LNCAP (cell line): ENCODE measurements around the gene TRMT112.

Experiments used
- TF ChIP-seq, protein P1 (sequence below): fragments of 450-650 bp; IDR thresholded peaks from 2 replicates; pipeline ENCODE4 v1.5.1; 2017; ENCODE audit warnings: mild to moderate bottlenecking

Gene TRMT112

DNA sequence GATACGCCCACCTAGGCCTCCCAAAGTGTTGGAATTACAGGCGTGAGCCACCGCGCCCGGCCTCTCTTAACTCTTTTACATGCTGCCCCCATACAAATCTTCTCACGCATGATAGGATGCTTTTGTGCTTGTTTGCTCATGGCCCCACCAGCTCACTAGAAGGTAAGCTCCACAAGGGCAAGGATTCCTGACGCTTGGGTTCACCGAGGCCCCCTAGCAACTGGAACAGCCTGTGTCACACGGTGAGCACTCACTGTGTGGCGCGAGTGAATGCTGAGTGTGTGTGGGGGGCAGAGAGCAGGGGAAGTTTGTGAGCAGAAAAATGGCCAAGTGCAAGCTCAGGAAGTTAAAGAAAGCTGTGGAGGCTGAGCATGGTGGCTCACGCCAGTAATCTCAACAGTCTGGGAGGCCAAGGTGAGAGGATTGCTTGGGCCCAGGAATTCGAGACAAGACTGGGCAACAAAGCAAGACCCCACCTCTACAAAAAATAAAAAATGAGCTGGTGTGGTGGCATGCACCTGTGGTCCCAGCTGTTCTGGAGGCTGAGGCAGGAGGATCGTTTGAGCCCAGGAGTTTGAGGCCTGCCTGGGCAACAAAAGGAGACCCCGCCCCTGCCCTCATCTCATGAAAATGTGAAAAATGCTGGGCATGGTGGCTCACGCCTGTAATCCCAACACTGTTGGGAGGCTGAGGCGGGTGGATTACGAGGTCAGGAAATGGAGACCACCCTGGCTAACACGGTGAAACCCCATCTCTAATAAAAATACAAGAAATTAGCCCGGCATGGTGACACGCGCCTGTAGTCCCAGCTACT, 35.2 kb downstream of the TRMT112 start:
- TF ChIP-seq, protein P1, sequence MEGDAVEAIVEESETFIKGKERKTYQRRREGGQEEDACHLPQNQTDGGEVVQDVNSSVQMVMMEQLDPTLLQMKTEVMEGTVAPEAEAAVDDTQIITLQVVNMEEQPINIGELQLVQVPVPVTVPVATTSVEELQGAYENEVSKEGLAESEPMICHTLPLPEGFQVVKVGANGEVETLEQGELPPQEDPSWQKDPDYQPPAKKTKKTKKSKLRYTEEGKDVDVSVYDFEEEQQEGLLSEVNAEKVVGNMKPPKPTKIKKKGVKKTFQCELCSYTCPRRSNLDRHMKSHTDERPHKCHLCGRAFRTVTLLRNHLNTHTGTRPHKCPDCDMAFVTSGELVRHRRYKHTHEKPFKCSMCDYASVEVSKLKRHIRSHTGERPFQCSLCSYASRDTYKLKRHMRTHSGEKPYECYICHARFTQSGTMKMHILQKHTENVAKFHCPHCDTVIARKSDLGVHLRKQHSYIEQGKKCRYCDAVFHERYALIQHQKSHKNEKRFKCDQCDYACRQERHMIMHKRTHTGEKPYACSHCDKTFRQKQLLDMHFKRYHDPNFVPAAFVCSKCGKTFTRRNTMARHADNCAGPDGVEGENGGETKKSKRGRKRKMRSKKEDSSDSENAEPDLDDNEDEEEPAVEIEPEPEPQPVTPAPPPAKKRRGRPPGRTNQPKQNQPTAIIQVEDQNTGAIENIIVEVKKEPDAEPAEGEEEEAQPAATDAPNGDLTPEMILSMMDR: no peak

DNA sequence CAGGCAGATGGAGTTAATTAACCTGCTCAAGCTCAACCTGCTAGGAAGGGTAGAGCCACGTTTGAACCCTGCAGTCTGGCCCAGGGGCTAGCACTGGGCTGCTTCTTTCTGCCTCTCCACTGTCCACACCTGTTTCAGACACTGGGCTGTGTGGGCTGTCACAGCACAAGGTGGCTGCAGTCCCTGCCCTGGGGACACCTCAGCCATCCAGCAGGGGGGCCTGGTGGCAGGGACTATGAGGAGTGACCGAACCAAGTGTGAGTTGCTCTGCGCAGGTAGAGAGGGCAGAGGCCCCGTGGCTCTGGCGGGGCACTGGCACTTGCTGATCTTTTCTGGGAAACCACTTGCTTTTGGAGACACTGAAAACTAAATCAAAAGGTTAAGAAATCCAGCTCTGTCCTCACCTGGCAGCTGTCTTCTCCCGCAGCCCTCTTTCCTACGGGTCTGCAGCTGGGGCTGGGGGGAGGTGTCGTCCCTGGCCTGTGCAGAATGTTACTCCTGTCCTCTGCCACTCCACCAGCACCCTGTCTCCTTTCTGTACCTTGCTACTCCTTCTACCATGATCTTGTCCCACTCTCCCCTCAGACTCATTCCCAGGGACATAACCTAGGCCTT, 38.7 kb downstream of the TRMT112 start:
- TF ChIP-seq, protein P1: no peak

DNA sequence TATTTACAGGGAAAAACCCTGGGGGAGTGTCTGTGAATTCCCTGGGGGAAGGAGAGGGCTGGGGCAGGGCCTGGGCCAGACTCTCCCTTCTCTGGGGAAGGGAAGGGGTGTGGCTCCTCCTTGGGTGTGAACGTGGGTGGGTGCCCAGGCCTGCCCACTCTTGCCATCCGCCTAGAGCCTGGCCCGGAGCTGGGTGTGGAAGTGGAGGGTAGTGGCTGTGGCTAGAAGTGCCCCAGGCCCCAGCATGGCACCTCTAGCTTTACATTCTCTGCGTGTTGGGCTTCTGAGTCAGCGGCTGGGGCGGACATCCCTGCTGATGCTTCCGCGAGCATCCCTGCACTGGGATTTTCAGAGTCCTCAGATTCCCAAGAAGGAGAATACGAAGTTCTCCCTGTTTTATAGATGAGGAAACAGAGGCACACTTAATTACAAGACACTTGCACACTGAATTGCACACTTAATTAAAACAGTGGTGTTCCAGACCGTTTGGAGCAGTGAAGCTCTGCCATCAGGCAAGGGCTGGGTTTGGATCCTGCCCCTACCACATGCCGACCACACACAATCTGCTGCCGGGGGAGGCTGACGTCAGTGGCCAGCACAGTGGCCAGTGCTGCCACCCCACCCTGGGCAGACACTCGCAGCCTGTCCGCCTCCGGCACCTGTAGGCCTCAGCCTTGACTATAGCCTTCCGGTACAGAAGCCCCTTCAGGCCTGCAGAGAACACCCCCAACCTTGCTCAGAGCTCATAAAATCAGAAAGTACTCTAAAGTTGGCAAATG, 40.5 kb downstream of the TRMT112 start:
- TF ChIP-seq, protein P1: no peak

DNA sequence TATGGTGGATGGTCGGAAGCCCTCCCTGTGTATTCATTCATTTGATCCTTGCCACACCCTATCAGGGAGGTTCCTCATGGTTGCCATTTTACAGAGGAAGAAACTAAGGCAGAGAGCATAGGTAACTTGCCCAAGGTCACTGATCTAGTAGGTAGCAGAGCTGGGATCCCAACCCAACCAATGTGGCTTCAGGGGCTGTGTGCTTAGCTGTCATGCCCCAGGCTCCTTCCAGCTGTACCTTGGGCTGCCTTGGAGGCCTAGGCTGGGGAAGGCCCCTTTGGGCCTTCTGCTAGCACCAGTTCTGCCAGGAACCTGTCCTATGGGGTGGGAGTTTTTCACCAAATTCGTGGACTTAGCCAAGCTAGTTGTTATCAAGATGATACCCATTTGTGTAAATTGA, 41.5 kb downstream of the TRMT112 start:
- TF ChIP-seq, protein P1: no peak

DNA sequence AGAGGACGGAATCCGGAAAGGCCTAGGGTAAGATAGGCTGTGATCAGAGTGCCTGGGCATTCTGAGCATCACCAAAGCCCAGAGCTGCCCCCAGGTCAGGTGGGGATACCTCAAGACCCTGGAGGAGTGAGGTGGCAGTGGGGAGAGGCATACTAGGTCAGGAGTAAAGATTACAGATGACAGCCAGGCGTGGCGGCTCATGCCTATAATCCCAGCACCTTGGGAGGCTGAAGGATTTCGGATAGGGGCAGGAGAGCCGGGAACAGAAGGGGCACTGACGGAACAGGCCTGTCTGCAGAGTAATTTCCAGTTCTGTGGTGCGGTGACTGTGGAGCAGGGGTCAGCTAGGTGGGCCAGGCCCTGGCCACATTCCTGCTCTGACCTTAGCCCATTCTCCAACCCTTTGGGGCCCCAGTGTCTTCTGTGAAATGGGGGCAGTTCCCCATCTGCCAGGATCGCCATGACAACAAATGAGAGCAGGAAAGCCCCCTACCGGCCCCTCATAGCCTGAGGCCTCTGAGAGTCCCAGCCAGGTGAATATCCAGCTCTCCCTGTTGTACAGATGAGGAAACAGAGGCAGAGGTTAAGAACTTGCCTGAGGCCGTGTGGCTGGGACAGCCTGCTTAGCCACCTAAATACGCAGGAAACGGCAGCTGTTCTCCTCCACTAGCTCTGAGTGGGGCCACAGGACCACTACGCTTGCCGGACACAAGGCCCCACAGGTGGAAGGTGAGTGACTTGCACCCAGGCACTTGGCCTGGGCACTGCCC, 42.1 kb downstream of the TRMT112 start:
- TF ChIP-seq, protein P1: no peak

DNA sequence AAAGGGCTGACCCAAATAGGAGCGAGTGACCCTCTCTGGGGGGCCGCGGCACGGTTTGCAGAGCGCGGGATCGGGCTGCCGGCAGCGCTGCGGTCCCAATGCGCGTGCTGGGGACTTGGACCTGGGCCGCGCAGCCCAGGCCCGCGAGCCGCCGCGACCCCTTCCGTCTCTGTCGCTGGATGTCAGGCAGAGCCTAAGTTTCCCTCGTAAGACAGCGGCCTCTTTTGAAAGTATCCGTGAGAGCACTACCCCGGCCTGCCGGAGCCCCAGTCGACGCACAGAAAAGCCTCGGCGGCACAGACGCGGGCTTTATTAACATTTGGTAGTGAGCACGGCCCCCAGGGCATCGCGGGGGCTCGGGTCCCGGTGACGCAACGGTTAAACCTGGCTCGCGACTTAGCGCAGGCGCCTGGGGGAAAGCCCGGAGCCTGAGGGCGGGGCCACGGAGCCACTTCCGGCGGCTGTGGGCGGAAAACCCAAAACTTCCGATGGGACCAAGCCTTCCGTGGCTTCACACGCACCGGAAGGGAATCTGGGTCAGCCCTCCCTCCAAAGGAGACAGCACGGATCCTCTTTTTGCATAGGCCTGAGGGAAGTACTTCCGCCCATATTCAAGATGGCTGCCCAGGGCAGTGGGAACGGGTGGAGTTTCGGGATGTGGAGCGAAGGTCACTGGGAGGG, 47.7 kb downstream of the TRMT112 start:
- TF ChIP-seq, protein P1: no peak
